ENCODE data around the gene ARHGAP31. TPM values are rescaled to one million over a fixed set of nuclear protein-coding genes. Genes with fewer than 3 reads are reported as not detected.

The ARHGAP31 gene
- total and polyA plus RNA-seq, 2 donors from 2014 or later = 3.2 to 28.7 TPM

DNA sequence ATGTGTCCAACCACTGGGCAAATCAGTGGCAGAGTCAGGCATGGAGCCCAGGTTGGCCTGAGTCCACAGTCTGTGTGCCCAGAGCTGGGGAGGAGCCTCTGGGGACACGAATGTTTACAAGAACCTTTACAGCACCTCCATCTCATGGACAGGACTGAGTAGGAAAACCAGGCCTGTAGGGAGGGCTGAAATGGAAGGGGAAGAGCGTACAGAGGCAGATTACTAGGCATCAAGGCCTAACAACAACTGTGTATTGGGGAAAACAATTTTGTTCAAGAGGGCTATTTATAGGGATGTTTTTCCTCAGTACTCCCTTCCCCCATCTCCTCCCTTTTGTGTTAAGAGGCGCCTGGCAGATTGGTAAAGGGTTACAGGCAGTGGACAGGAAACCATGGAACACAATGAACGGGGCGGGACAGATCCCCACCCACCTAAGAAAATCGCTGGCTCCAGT lies 15.1 kb upstream of the ARHGAP31 start:
- Histone ChIP-seq H3K4me3 (ENCODE audit: low read length in 3 of 3) (no peak overlapping the region), H3K27me3 (ENCODE audit: control insufficient read depth, insufficient read depth, low read length) (no peaks in the 10 kb centered on the region), H3K27ac (ENCODE audit: low read depth in 2 of 2, low read length in 2 of 2) (peak overlapping the region; percentile 7 to 34), H3K9me3 (ENCODE audit: control insufficient read depth in 2 of 3, insufficient read depth in 1 of 3, low read length in 3 of 3) (peaks cover 0 to 8% (median 0%) of the 10 kb centered on the region in 3 donors), H3K36me3 (ENCODE audit: control insufficient read depth in 2 of 3, insufficient read depth in 3 of 3, low read length in 3 of 3) (no peaks in the 10 kb centered on the region), H3K9ac (ENCODE audit: low read length in 3 of 3) (no peak overlapping the region), H3K4me1 (ENCODE audit: control insufficient read depth in 2 of 3, insufficient read depth in 2 of 3, low read depth in 1 of 3, low read length in 3 of 3) (peaks cover 0 to 5% (median 4%) of the 10 kb centered on the region in 3 donors)
- DNase-seq = peak in 1 of 5 donors; percentile 52
- no peak for FAIRE-seq
- intact Hi-C loops (cut with DNase I) = no loop called here
- TF ChIP-seq, protein P1, sequence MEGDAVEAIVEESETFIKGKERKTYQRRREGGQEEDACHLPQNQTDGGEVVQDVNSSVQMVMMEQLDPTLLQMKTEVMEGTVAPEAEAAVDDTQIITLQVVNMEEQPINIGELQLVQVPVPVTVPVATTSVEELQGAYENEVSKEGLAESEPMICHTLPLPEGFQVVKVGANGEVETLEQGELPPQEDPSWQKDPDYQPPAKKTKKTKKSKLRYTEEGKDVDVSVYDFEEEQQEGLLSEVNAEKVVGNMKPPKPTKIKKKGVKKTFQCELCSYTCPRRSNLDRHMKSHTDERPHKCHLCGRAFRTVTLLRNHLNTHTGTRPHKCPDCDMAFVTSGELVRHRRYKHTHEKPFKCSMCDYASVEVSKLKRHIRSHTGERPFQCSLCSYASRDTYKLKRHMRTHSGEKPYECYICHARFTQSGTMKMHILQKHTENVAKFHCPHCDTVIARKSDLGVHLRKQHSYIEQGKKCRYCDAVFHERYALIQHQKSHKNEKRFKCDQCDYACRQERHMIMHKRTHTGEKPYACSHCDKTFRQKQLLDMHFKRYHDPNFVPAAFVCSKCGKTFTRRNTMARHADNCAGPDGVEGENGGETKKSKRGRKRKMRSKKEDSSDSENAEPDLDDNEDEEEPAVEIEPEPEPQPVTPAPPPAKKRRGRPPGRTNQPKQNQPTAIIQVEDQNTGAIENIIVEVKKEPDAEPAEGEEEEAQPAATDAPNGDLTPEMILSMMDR (IDR thresholded peaks at IDR 0.05; ENCODE audit: borderline replicate concordance, extremely low read depth, insufficient read depth) = no peak

DNA sequence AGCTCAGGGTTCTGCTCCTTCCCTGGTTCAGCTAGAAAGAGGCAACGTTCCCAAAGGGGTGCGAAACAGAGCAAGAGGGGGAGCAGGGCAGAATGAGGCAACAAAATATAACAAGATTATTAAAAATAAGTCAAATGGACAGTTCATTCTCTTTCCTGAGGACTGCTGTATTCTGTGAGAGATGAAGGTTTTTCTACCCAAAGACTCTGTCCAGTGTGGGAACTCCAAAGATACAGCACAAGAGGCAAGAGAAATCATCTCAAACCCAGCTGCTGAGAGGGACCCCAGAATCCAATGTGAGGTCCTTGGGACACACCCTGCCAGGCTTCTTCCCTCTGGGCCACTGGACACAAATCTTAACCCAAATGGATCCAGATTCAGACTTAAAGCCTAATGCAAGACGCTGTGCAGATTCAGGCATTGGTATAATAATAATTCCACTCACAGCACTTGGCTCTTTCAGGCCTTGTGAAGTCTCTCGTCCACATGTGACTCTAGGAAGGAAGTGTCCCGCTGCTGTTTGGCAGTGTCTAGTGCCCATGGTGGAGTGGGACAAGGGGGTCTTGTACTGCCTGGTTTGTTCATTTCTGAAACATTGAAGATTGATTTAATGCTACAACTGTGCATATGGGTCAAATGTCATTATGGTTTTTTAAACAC lies 14.5 kb upstream of the ARHGAP31 start:
- intact Hi-C loops (cut with DNase I) = no loop called here
- FAIRE-seq = no peak
- H3K9ac ChIP-seq (ENCODE audit: low read length in 3 of 3) = no peak overlapping the region
- TF ChIP-seq, protein P1 (IDR thresholded peaks at IDR 0.05; ENCODE audit: borderline replicate concordance, extremely low read depth, insufficient read depth) = no peak
- no peaks in the 10 kb centered on the region for H3K36me3 ChIP-seq (ENCODE audit: control insufficient read depth in 2 of 3, insufficient read depth in 3 of 3, low read length in 3 of 3)
- peaks cover 0 to 5% (median 4%) of the 10 kb centered on the region in 3 donors for H3K4me1 ChIP-seq (ENCODE audit: control insufficient read depth in 2 of 3, insufficient read depth in 2 of 3, low read depth in 1 of 3, low read length in 3 of 3)
- peaks cover 0 to 8% (median 0%) of the 10 kb centered on the region in 3 donors for H3K9me3 ChIP-seq (ENCODE audit: control insufficient read depth in 2 of 3, insufficient read depth in 1 of 3, low read length in 3 of 3)
- H3K27me3 ChIP-seq (ENCODE audit: control insufficient read depth, insufficient read depth, low read length) = no peaks in the 10 kb centered on the region
- no peak for DNase-seq
- peak overlapping the region; percentile 7 to 34 for H3K27ac ChIP-seq (ENCODE audit: low read depth in 2 of 2, low read length in 2 of 2)
- H3K4me3 ChIP-seq (ENCODE audit: low read length in 3 of 3) = no peak overlapping the region

DNA sequence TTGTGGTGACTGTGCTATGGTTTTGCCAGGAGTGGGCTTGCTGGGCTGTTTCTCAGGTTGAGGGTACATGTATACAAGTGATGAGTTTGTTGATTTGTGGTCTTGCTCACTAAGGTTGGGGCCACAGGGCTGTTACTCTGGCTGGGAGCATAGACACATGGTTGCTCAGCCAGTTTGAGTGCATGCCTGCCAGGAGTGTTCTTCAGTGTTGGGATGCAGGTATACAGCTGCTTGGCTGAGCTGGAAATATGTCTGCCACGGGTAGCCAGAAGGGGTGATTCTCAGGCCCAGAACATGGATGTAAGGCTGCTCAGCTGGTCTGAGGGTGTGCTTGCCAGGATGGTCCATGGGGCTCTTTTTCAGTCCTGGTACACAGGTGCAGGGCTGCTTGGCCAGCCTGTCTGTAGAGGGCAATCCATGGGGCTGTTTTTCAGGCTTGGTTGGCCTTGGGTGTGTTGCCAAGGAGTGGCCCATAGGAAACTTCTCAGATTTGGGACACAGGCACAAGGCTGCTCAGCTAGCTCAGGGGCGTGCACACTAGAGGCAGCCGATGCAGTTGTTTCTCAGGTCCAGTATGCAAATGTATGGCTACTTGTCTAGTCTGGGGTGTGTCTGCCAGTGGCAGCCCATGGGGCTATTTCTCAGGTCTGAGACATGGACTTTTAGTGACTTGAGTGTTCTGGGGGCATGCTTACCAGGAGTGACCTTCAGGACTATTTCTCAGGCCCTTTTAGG lies 5.3 kb upstream of the ARHGAP31 start:
- FAIRE-seq = no peak

More for the DNA sequence above, 5.3 kb upstream of the ARHGAP31 start:
- H3K9ac ChIP-seq (ENCODE audit: low read length in 3 of 3) = no peak overlapping the region
- TF ChIP-seq, protein P1 (IDR thresholded peaks at IDR 0.05; ENCODE audit: borderline replicate concordance, extremely low read depth, insufficient read depth) = no peak
- H3K4me1 ChIP-seq (ENCODE audit: control insufficient read depth in 2 of 3, insufficient read depth in 2 of 3, low read depth in 1 of 3, low read length in 3 of 3) = peaks cover 0 to 11% (median 10%) of the 10 kb centered on the region in 3 donors
- H3K9me3 ChIP-seq (ENCODE audit: control insufficient read depth in 2 of 3, insufficient read depth in 1 of 3, low read length in 3 of 3) = peaks cover 0 to 4% (median 0%) of the 10 kb centered on the region in 3 donors
- H3K4me3 ChIP-seq (ENCODE audit: low read length in 3 of 3) = no peak overlapping the region
- no peaks in the 10 kb centered on the region for H3K27me3 ChIP-seq (ENCODE audit: control insufficient read depth, insufficient read depth, low read length)
- DNase-seq = no peak
- H3K27ac ChIP-seq (ENCODE audit: low read depth in 2 of 2, low read length in 2 of 2) = no peak overlapping the region
- intact Hi-C loops (cut with DNase I) = no loop called here
- no peaks in the 10 kb centered on the region for H3K36me3 ChIP-seq (ENCODE audit: control insufficient read depth in 2 of 3, insufficient read depth in 3 of 3, low read length in 3 of 3)

All from kidney (tissue), 14 donors.